Heart left ventricle (tissue), 16 donors: ENCODE results near the gene GRXCR1. TPM values are rescaled to one million over a fixed set of nuclear protein-coding genes. Genes with fewer than 3 reads are reported as not detected.

Experiments
- ATAC-seq, 4 donors: fragments of 200-7000 bp; cut with Tn5 transposase; one replicate each; pipeline ENCODE4 v1.9.1; 2020 to 2022; ENCODE audit warnings: moderate library complexity in 4 of 4, mild to moderate bottlenecking in 3 of 4, moderate number of reproducible peaks in 1 of 4
- DNase-seq, 5 donors: peaks; one replicate each; pipeline ENCODE4 v3.0.0-alpha.2; 2020
- H3K27ac ChIP-seq, 12 donors: fragments of 200-600 bp; sonication (generic) in 4 of 12; one replicate each; pipeline versions ENCODE4 v1.5.0 to v1.8.0; 2016 to 2022; ENCODE audit warnings: mild to moderate bottlenecking in 2 of 12
- H3K27me3 ChIP-seq, 9 donors: fragments of 200-600 bp; sonication (generic) in 2 of 9; one replicate each; pipeline versions ENCODE4 v1.5.1 to v1.8.0; 2016 to 2022; ENCODE audit warnings: mild to moderate bottlenecking in 3 of 9
- H3K36me3 ChIP-seq, 9 donors: fragments of 200-600 bp; sonication (generic) in 2 of 9; one replicate each; pipeline versions ENCODE4 v1.5.0 to v1.8.0; 2018 to 2022; ENCODE audit warnings: mild to moderate bottlenecking in 2 of 9
- H3K4me1 ChIP-seq, 12 donors: fragments of 200-600 bp; sonication (generic) in 4 of 12; one replicate each; pipeline versions ENCODE4 v1.5.0 to v1.8.0; 2016 to 2022; ENCODE audit warnings: mild to moderate bottlenecking in 3 of 12
- H3K4me3 ChIP-seq, 12 donors: fragments of 200-600 bp; sonication (generic) in 4 of 12; one replicate each; pipeline versions ENCODE4 v1.5.0 to v1.8.0; 2017 to 2022; ENCODE audit warnings: mild to moderate bottlenecking in 9 of 12, moderate library complexity in 4 of 12
- H3K9me3 ChIP-seq, 12 donors: fragments of 200-600 bp; sonication (generic) in 4 of 12; one replicate each; pipeline versions ENCODE4 v1.5.0 to v1.8.0; 2016 to 2022; ENCODE audit warnings: mild to moderate bottlenecking in 1 of 12
- CTCF ChIP-seq, 12 donors: fragments of 200-600 bp; sonication (generic) in 4 of 12; IDR thresholded peaks; one replicate each; pipeline versions ENCODE4 v1.5.0 to v1.8.0; 2018 to 2022; ENCODE audit warnings: antibody characterized with exemption in 12 of 12, mild to moderate bottlenecking in 5 of 12
- POLR2A ChIP-seq, 2 donors: fragments of 450-650 bp; IDR thresholded peaks; one replicate each; pipeline ENCODE4 v1.6.1; 2017; ENCODE audit warnings: antibody characterized with exemption in 2 of 2, mild to moderate bottlenecking in 2 of 2, moderate library complexity in 2 of 2
- WGBS, 4 donors: extraction: QIAGEN DNeasy Blood & Tissue Kit in 2 of 4; methylation state at CpG; one replicate each; pipeline versions ENCODE4 v1.1.5 to v1.1.7; 2013 to 2018; 5-methylcytosine and 5-hydroxymethylcytosine counted together
- intact Hi-C, 10 donors: fragments of 100-400 bp; cut with DNase I; formaldehyde crosslinking; loops; one replicate each; pipeline versions ENCODE4 v1.11.1 to v1.14.2; 2022
- polyA plus RNA-seq, 2 donors: library from polyadenylated mRNA; stranded (reverse); fragments of 200-250 nt; gene quantifications; one replicate each; pipeline ENCODE4 v1.2.3, GENCODE V29; 2013
- total RNA-seq, 9 donors: library from RNA; depleted of rRNA in 2 of 9; stranded (reverse); fragments of >200 nt in 2 of 9; fragmentation: NEBNext Ultra II Directional in 3 of 9; extraction: Animal tissue kit (Norgen Biotek cat#: 25700) in 3 of 9; gene quantifications; one replicate each; pipeline versions ENCODE4 v1.1.0 to v1.2.4, GENCODE V29; 2016 to 2023
- donor health status: ischemic (EF 13 %, LVEDD 7.1; RV severe dilation, severe dysfunction).
- donor health status: healthy with polysubstance abuse.
- donor health status: DM: no; HTN: yes; CAD: no.
- donor health status: DM: no; HTN: no; CAD: no.
- donor health status: ischemic (EF 25% LVEDD 6.9; RV normal size, moderate dysfunction).
- donor health status: ischemic (EF 25% LVEDD 5.7; RV mildly dilated, moderate dysfunction).
- donor health status: healthy.
- donor health status: DM: yes; HTN: yes; CAD: no.
- donor health status: ischemic (EF 35%, LVEDD 5.7; RV mildly dilated, moderate dysfunction).
- donor health status: nonischemic (EF 11% LVEDD 7.7; RV severe dilation, severe dysfunction).
- donor health status: DM: yes; HTN: yes; CAD: no.
- donor health status: PGD.
- donor health status: ischemic (EF 29% LVEDD 5.4; RV normal size, mild dysfunction).
- donor health status: nonischemic (EF 23%, LVEDD 6.1; RV moderate dilation, normal function).

Gene GRXCR1
- total and polyA plus RNA-seq, 11 donors = not detected

GRCh38 chr4:42910459-42910858, 17.9 kb downstream of the GRXCR1 start:
- intact Hi-C loops = no loop called here
- Histone ChIP-seq H3K4me1 (no peaks in the 10 kb centered on the region), H3K4me3 (no peak overlapping the region), H3K9me3 (no peaks in the 10 kb centered on the region), H3K36me3 (no peaks in the 10 kb centered on the region), H3K27ac (no peak overlapping the region), H3K27me3 (no peaks in the 10 kb centered on the region)
- WGBS, 4 donors = 71 to 81% (median 76%) methylated on average over 5 of the region's 5 CpGs
- no peak for ATAC-seq
- TF ChIP-seq CTCF (IDR thresholded peaks at IDR 0.05) = no peak
- no peak for TF ChIP-seq POLR2A (IDR thresholded peaks at IDR 0.05)
- DNase-seq = no peak

GRCh38 chr4:42914937-42915336, 22.4 kb downstream of the GRXCR1 start:
- H3K4me3 ChIP-seq = no peak overlapping the region
- DNase-seq (no peak), ATAC-seq (no peak)
- H3K9me3 ChIP-seq = no peaks in the 10 kb centered on the region
- WGBS, 4 donors = 80 to 85% (median 82%) methylated on average over 4 of the region's 4 CpGs
- no peaks in the 10 kb centered on the region for H3K4me1 ChIP-seq
- TF ChIP-seq POLR2A (IDR thresholded peaks at IDR 0.05) (no peak), CTCF (IDR thresholded peaks at IDR 0.05) (no peak)
- intact Hi-C loops = no loop called here
- H3K36me3 ChIP-seq = no peaks in the 10 kb centered on the region
- no peaks in the 10 kb centered on the region for H3K27me3 ChIP-seq
- H3K27ac ChIP-seq = no peak overlapping the region

GRCh38 chr4:42915484-42915883, 23.0 kb downstream of the GRXCR1 start:
- ATAC-seq (no peak), DNase-seq (no peak)
- no peaks in the 10 kb centered on the region for H3K4me1 ChIP-seq
- intact Hi-C loops = no loop called here
- WGBS, 4 donors = 19 to 39% (median 36%) methylated on average over 1 of the region's 1 CpG
- no peaks in the 10 kb centered on the region for H3K36me3 ChIP-seq
- H3K4me3 ChIP-seq = no peak overlapping the region
- H3K9me3 ChIP-seq = no peaks in the 10 kb centered on the region
- H3K27ac ChIP-seq = no peak overlapping the region
- H3K27me3 ChIP-seq = no peaks in the 10 kb centered on the region
- TF ChIP-seq POLR2A (IDR thresholded peaks at IDR 0.05) = no peak

- no peak overlapping the region for H3K27ac ChIP-seq
- intact Hi-C loops = no loop called here
- H3K27me3 ChIP-seq = no peaks in the 10 kb centered on the region
- H3K9me3 ChIP-seq = no peaks in the 10 kb centered on the region
- WGBS, 4 donors = 74 to 81% (median 80%) methylated on average over 2 of the region's 2 CpGs
- no peaks in the 10 kb centered on the region for H3K4me1 ChIP-seq
- no peak for ATAC-seq
- TF ChIP-seq POLR2A (IDR thresholded peaks at IDR 0.05) (no peak), CTCF (IDR thresholded peaks at IDR 0.05) (no peak)
- no peaks in the 10 kb centered on the region for H3K36me3 ChIP-seq
- no peak overlapping the region for H3K4me3 ChIP-seq
- no peak for DNase-seq
Observed at GRCh38 chr4:42917296-42917695, 24.8 kb downstream of the GRXCR1 start.

- DNase-seq (no peak), ATAC-seq (no peak)
- no peaks in the 10 kb centered on the region for H3K27me3 ChIP-seq
- no peaks in the 10 kb centered on the region for H3K36me3 ChIP-seq
- no peak overlapping the region for H3K4me3 ChIP-seq
- no peaks in the 10 kb centered on the region for H3K9me3 ChIP-seq
- intact Hi-C loops = no loop called here
- TF ChIP-seq POLR2A (IDR thresholded peaks at IDR 0.05) = no peak
- TF ChIP-seq CTCF (IDR thresholded peaks at IDR 0.05) = no peak
- H3K27ac ChIP-seq = no peak overlapping the region
- no peaks in the 10 kb centered on the region for H3K4me1 ChIP-seq
Observed at GRCh38 chr4:42923431-42923830, 30.9 kb downstream of the GRXCR1 start.
